ENCODE measurements around the gene KIF1A.

The KIF1A gene

GRCh38 chr2:240727913-240728312 lies 92.1 kb downstream of the KIF1A start:
- H3K4me3 ChIP-seq (ENCODE audit: low read depth, low read length): no peak overlapping the region
- H3K4me1 ChIP-seq (ENCODE audit: control insufficient read depth, insufficient read depth, low read length): no peaks in the 10 kb centered on the region
- H3K9ac ChIP-seq (ENCODE audit: low read depth, low read length): no peak overlapping the region
- H3K27me3 ChIP-seq (ENCODE audit: control insufficient read depth, insufficient read depth, low read length): no peaks in the 10 kb centered on the region
- no peak overlapping the region for H3K27ac ChIP-seq (ENCODE audit: low read depth, low read length)
- peaks cover 48% of the 10 kb centered on the region for H3K36me3 ChIP-seq (ENCODE audit: control insufficient read depth, insufficient read depth, low read length)
- no peaks in the 10 kb centered on the region for H3K9me3 ChIP-seq (ENCODE audit: control insufficient read depth, insufficient read depth, low read length)

GRCh38 chr2:240727439-240727838 lies 92.6 kb downstream of the KIF1A start:
- Histone ChIP-seq H3K4me3 (ENCODE audit: low read depth, low read length) (no peak overlapping the region), H3K27ac (ENCODE audit: low read depth, low read length) (no peak overlapping the region), H3K36me3 (ENCODE audit: control insufficient read depth, insufficient read depth, low read length) (peaks cover 52% of the 10 kb centered on the region), H3K4me1 (ENCODE audit: control insufficient read depth, insufficient read depth, low read length) (no peaks in the 10 kb centered on the region), H3K27me3 (ENCODE audit: control insufficient read depth, insufficient read depth, low read length) (no peaks in the 10 kb centered on the region), H3K9ac (ENCODE audit: low read depth, low read length) (no peak overlapping the region), H3K9me3 (ENCODE audit: control insufficient read depth, insufficient read depth, low read length) (no peaks in the 10 kb centered on the region)

- Histone ChIP-seq H3K4me3 (ENCODE audit: low read depth, low read length) (no peak overlapping the region), H3K4me1 (ENCODE audit: control insufficient read depth, insufficient read depth, low read length) (no peaks in the 10 kb centered on the region), H3K9me3 (ENCODE audit: control insufficient read depth, insufficient read depth, low read length) (no peaks in the 10 kb centered on the region), H3K36me3 (ENCODE audit: control insufficient read depth, insufficient read depth, low read length) (peaks cover 58% of the 10 kb centered on the region), H3K27me3 (ENCODE audit: control insufficient read depth, insufficient read depth, low read length) (no peaks in the 10 kb centered on the region), H3K9ac (ENCODE audit: low read depth, low read length) (no peak overlapping the region), H3K27ac (ENCODE audit: low read depth, low read length) (no peak overlapping the region)
Measured at GRCh38 chr2:240726876-240727275, 93.1 kb downstream of the KIF1A start.

- no peaks in the 10 kb centered on the region for H3K27me3 ChIP-seq (ENCODE audit: control insufficient read depth, insufficient read depth, low read length)
- no peak overlapping the region for H3K27ac ChIP-seq (ENCODE audit: low read depth, low read length)
- no peak overlapping the region for H3K9ac ChIP-seq (ENCODE audit: low read depth, low read length)
- H3K4me3 ChIP-seq (ENCODE audit: low read depth, low read length): no peak overlapping the region
- peaks cover 66% of the 10 kb centered on the region for H3K36me3 ChIP-seq (ENCODE audit: control insufficient read depth, insufficient read depth, low read length)
- no peaks in the 10 kb centered on the region for H3K9me3 ChIP-seq (ENCODE audit: control insufficient read depth, insufficient read depth, low read length)
- no peaks in the 10 kb centered on the region for H3K4me1 ChIP-seq (ENCODE audit: control insufficient read depth, insufficient read depth, low read length)
Measured at GRCh38 chr2:240725671-240726070, 94.3 kb downstream of the KIF1A start.

GRCh38 chr2:240725266-240725665 lies 94.8 kb downstream of the KIF1A start:
- H3K4me1 ChIP-seq (ENCODE audit: control insufficient read depth, insufficient read depth, low read length): no peaks in the 10 kb centered on the region
- H3K36me3 ChIP-seq (ENCODE audit: control insufficient read depth, insufficient read depth, low read length): peaks cover 70% of the 10 kb centered on the region
- H3K9me3 ChIP-seq (ENCODE audit: control insufficient read depth, insufficient read depth, low read length): no peaks in the 10 kb centered on the region
- no peaks in the 10 kb centered on the region for H3K27me3 ChIP-seq (ENCODE audit: control insufficient read depth, insufficient read depth, low read length)
- no peak overlapping the region for H3K4me3 ChIP-seq (ENCODE audit: low read depth, low read length)
- no peak overlapping the region for H3K9ac ChIP-seq (ENCODE audit: low read depth, low read length)
- H3K27ac ChIP-seq (ENCODE audit: low read depth, low read length): no peak overlapping the region

- H3K27ac ChIP-seq (ENCODE audit: low read depth, low read length): no peak overlapping the region
- no peaks in the 10 kb centered on the region for H3K27me3 ChIP-seq (ENCODE audit: control insufficient read depth, insufficient read depth, low read length)
- H3K4me1 ChIP-seq (ENCODE audit: control insufficient read depth, insufficient read depth, low read length): no peaks in the 10 kb centered on the region
- no peaks in the 10 kb centered on the region for H3K9me3 ChIP-seq (ENCODE audit: control insufficient read depth, insufficient read depth, low read length)
- H3K36me3 ChIP-seq (ENCODE audit: control insufficient read depth, insufficient read depth, low read length): peaks cover 75% of the 10 kb centered on the region
- H3K9ac ChIP-seq (ENCODE audit: low read depth, low read length): no peak overlapping the region
- no peak overlapping the region for H3K4me3 ChIP-seq (ENCODE audit: low read depth, low read length)
Measured at GRCh38 chr2:240724431-240724830, 95.6 kb downstream of the KIF1A start.

- Histone ChIP-seq H3K4me3 (ENCODE audit: low read depth, low read length) (no peak overlapping the region), H3K27ac (ENCODE audit: low read depth, low read length) (no peak overlapping the region), H3K36me3 (ENCODE audit: control insufficient read depth, insufficient read depth, low read length) (peaks cover 76% of the 10 kb centered on the region), H3K9me3 (ENCODE audit: control insufficient read depth, insufficient read depth, low read length) (no peaks in the 10 kb centered on the region), H3K9ac (ENCODE audit: low read depth, low read length) (no peak overlapping the region), H3K4me1 (ENCODE audit: control insufficient read depth, insufficient read depth, low read length) (no peaks in the 10 kb centered on the region), H3K27me3 (ENCODE audit: control insufficient read depth, insufficient read depth, low read length) (no peaks in the 10 kb centered on the region)
Measured at GRCh38 chr2:240723851-240724250, 96.2 kb downstream of the KIF1A start.

GRCh38 chr2:240722796-240723735 lies 97.0 kb downstream of the KIF1A start:
- H3K36me3 ChIP-seq (ENCODE audit: control insufficient read depth, insufficient read depth, low read length): peaks cover 82% of the 10 kb centered on the region
- no peaks in the 10 kb centered on the region for H3K9me3 ChIP-seq (ENCODE audit: control insufficient read depth, insufficient read depth, low read length)
- H3K4me1 ChIP-seq (ENCODE audit: control insufficient read depth, insufficient read depth, low read length): no peaks in the 10 kb centered on the region
- no peak overlapping the region for H3K4me3 ChIP-seq (ENCODE audit: low read depth, low read length)
- H3K27me3 ChIP-seq (ENCODE audit: control insufficient read depth, insufficient read depth, low read length): no peaks in the 10 kb centered on the region
- H3K27ac ChIP-seq (ENCODE audit: low read depth, low read length): no peak overlapping the region
- no peak overlapping the region for H3K9ac ChIP-seq (ENCODE audit: low read depth, low read length)

GRCh38 chr2:240722376-240722775 lies 97.6 kb downstream of the KIF1A start:
- Histone ChIP-seq H3K9me3 (ENCODE audit: control insufficient read depth, insufficient read depth, low read length) (no peaks in the 10 kb centered on the region), H3K4me1 (ENCODE audit: control insufficient read depth, insufficient read depth, low read length) (no peaks in the 10 kb centered on the region), H3K9ac (ENCODE audit: low read depth, low read length) (no peak overlapping the region), H3K27me3 (ENCODE audit: control insufficient read depth, insufficient read depth, low read length) (no peaks in the 10 kb centered on the region), H3K27ac (ENCODE audit: low read depth, low read length) (no peak overlapping the region), H3K36me3 (ENCODE audit: control insufficient read depth, insufficient read depth, low read length) (peaks cover 88% of the 10 kb centered on the region), H3K4me3 (ENCODE audit: low read depth, low read length) (no peak overlapping the region)

- H3K27ac ChIP-seq (ENCODE audit: low read depth, low read length): no peak overlapping the region
- H3K4me1 ChIP-seq (ENCODE audit: control insufficient read depth, insufficient read depth, low read length): no peaks in the 10 kb centered on the region
- peaks cover 92% of the 10 kb centered on the region for H3K36me3 ChIP-seq (ENCODE audit: control insufficient read depth, insufficient read depth, low read length)
- no peaks in the 10 kb centered on the region for H3K9me3 ChIP-seq (ENCODE audit: control insufficient read depth, insufficient read depth, low read length)
- no peak overlapping the region for H3K4me3 ChIP-seq (ENCODE audit: low read depth, low read length)
- H3K27me3 ChIP-seq (ENCODE audit: control insufficient read depth, insufficient read depth, low read length): no peaks in the 10 kb centered on the region
- H3K9ac ChIP-seq (ENCODE audit: low read depth, low read length): no peak overlapping the region
Measured at GRCh38 chr2:240721596-240722180, 98.3 kb downstream of the KIF1A start.

Data from HUES48 (cell line).